ENCODE results near the gene MYPN.
A peak's percentile ranks its signal among the peaks of the same experiment; 100 is the strongest.

Gene MYPN

DNA sequence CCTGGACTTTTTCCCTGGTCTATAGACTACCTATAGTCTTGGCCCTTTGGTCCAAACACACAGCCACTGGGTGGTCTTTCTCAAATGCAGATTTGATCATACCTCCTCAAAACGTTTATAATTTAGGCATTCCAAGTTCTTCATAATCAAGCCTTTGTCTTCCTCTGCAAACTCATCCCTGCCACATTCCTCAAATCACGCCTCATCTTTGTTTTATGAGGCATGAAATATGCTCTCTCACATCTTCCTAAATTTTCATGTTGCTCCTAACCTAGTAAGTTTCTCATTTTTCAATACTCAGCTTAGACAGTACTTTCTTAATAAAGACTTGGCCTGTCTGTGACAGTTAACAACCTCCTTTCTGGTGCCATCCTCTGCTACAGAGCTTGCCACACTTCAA, 23.3 kb upstream of the MYPN start:
- H3K27ac ChIP-seq (ENCODE audit: low read length, poor library complexity, severe bottlenecking): peak overlapping the region; percentile 66
- WGBS: 50% methylated on average over 2 of the region's 2 CpGs
- H2AFZ ChIP-seq (ENCODE audit: low read depth, low read length): no peak overlapping the region
- no peaks in the 10 kb centered on the region for H3K9me3 ChIP-seq (ENCODE audit: control insufficient read depth, low read length)
- H3K9ac ChIP-seq (ENCODE audit: low read length): peak overlapping the region; percentile 53
- no peaks in the 10 kb centered on the region for H3K79me1 ChIP-seq (replicated peaks; ENCODE audit: low read length, poor library complexity, severe bottlenecking)
- H2BK120ac ChIP-seq (ENCODE audit: low read depth, low read length): no peak overlapping the region
- H2BK12ac ChIP-seq (ENCODE audit: low read length in 2 of 2): no peak overlapping the region
- no peak overlapping the region for H2BK5ac ChIP-seq (ENCODE audit: low read depth, low read length, poor library complexity, severe bottlenecking)
- H2AK5ac ChIP-seq (ENCODE audit: low read length, severe bottlenecking): peak overlapping the region; percentile 85
- H3K4me1 ChIP-seq (ENCODE audit: control insufficient read depth, insufficient read depth, low read depth, low read length): peaks cover 6% of the 10 kb centered on the region
- no peak overlapping the region for H3K18ac ChIP-seq (ENCODE audit: low read depth in 1 of 2, low read length in 2 of 2)
- no peak for DNase-seq
- H4K8ac ChIP-seq (ENCODE audit: low read length): no peak overlapping the region
- no peak overlapping the region for H4K91ac ChIP-seq (ENCODE audit: low read length)
- no peak overlapping the region for H3K23ac ChIP-seq (ENCODE audit: low read length in 2 of 2)
- H3K36me3 ChIP-seq (ENCODE audit: control insufficient read depth in 1 of 2, insufficient read depth in 2 of 2, low read depth in 1 of 2, low read length in 2 of 2): no peaks in the 10 kb centered on the region
- no peak overlapping the region for H3K4me2 ChIP-seq (ENCODE audit: low read length, poor library complexity, severe bottlenecking)
- no peak overlapping the region for H3K14ac ChIP-seq (ENCODE audit: low read length in 2 of 2)
- H3K4me3 ChIP-seq (ENCODE audit: insufficient read depth in 1 of 2, low read depth in 1 of 2, low read length in 2 of 2): no peak overlapping the region
- H3K4ac ChIP-seq (ENCODE audit: low read depth in 1 of 2, low read length in 2 of 2): no peak overlapping the region
- no peak overlapping the region for H2BK15ac ChIP-seq (ENCODE audit: low read depth, poor library complexity, severe bottlenecking)
- no peaks in the 10 kb centered on the region for H3K27me3 ChIP-seq (ENCODE audit: control insufficient read depth in 1 of 2, insufficient read depth in 1 of 2, low read length in 2 of 2)

DNA sequence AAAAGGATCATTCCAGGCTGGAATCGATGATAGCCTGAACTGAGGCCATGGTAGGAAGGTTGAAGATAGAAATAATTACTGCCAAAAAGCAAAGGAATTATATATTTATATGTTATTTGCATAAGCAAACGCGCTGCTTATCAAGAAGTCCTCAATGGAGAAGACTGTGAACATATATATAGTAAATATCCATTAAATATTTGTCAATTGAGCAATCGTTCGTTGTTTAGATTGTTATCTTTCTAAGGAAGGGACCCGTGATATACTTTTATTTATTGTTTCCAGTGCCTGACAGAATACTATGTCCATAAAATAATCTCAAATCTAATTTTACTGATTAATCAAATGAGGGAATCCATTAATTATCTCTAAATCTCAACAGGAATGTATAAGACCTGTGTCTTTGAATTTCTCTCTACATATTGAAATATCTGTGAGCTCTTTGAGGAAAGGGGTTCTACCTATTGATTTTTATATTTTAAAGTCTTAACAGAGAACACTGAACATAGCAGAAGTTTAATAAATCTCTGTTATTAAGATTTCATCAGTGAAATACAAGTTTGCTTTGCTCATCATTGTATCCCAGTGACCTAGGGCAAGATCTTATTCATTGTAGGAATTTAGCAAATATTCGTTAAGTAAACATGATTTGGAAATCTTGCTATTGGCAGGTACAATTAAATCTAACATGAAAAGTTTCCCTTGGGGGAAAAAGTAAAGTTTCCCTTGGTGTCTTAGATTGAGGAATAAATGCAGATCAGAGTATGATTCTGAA, 22.2 kb upstream of the MYPN start:
- no peaks in the 10 kb centered on the region for H3K79me1 ChIP-seq (replicated peaks; ENCODE audit: low read length, poor library complexity, severe bottlenecking)
- no peak for DNase-seq
- 100% methylated on average over 1 of the region's 7 CpGs for WGBS

DNA sequence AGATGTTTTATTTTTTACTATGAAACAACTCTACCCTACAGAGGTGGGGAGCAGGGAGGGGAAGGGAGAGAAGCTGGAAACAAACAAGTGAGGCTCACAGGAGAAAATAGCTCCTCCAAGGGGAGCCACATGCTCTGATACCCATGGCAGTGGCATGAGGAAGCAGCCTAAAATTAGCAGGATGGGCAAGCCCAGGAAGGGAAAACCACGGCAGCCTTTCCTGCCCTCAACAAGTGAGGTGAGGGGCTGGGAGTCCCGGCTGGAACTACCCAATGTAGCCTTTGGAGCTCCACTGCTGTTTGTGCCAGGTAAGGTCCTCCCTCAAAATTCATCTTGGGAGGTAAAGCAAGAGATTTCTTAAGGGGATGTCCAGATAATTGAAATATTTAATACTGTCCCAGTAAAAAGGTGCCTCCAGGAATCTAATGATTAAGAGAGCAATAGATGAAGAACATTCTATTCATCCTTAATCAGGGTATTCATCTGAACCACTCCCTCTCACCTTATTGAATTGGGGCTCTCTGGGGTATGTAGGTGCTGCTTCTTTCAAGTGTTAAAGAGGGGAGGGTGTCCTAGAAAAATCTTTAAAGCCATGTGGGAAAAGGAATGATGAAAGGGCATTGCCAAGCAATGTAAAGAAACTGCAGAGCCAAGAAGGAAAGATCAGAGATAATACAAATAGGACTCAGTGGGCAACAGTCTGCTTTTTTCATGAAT, 21.4 kb upstream of the MYPN start:
- no peak for DNase-seq
- no peak overlapping the region for H4K8ac ChIP-seq (ENCODE audit: low read length)
- H2BK5ac ChIP-seq (ENCODE audit: low read depth, low read length, poor library complexity, severe bottlenecking): no peak overlapping the region
- no peak overlapping the region for H2BK12ac ChIP-seq (ENCODE audit: low read length in 2 of 2)
- H3K79me1 ChIP-seq (replicated peaks; ENCODE audit: low read length, poor library complexity, severe bottlenecking): no peaks in the 10 kb centered on the region
- H2BK120ac ChIP-seq (ENCODE audit: low read depth, low read length): no peak overlapping the region
- H2AK5ac ChIP-seq (ENCODE audit: low read length, severe bottlenecking): no peak overlapping the region
- WGBS: 39% methylated on average over 2 of the region's 2 CpGs
- H2BK15ac ChIP-seq (ENCODE audit: low read depth, poor library complexity, severe bottlenecking): no peak overlapping the region
- H3K18ac ChIP-seq (ENCODE audit: low read depth in 1 of 2, low read length in 2 of 2): no peak overlapping the region
- no peaks in the 10 kb centered on the region for H3K27me3 ChIP-seq (ENCODE audit: control insufficient read depth in 1 of 2, insufficient read depth in 1 of 2, low read length in 2 of 2)
- no peak overlapping the region for H3K9ac ChIP-seq (ENCODE audit: low read length)
- no peaks in the 10 kb centered on the region for H3K9me3 ChIP-seq (ENCODE audit: control insufficient read depth, low read length)
- no peak overlapping the region for H3K14ac ChIP-seq (ENCODE audit: low read length in 2 of 2)
- no peak overlapping the region for H3K4me3 ChIP-seq (ENCODE audit: insufficient read depth in 1 of 2, low read depth in 1 of 2, low read length in 2 of 2)
- H3K4me2 ChIP-seq (ENCODE audit: low read length, poor library complexity, severe bottlenecking): no peak overlapping the region
- H3K4me1 ChIP-seq (ENCODE audit: control insufficient read depth, insufficient read depth, low read depth, low read length): peaks cover 6% of the 10 kb centered on the region
- H3K23ac ChIP-seq (ENCODE audit: low read length in 2 of 2): no peak overlapping the region
- H3K27ac ChIP-seq (ENCODE audit: low read length, poor library complexity, severe bottlenecking): no peak overlapping the region
- no peak overlapping the region for H4K91ac ChIP-seq (ENCODE audit: low read length)
- no peaks in the 10 kb centered on the region for H3K36me3 ChIP-seq (ENCODE audit: control insufficient read depth in 1 of 2, insufficient read depth in 2 of 2, low read depth in 1 of 2, low read length in 2 of 2)
- no peak overlapping the region for H2AFZ ChIP-seq (ENCODE audit: low read depth, low read length)
- no peak overlapping the region for H3K4ac ChIP-seq (ENCODE audit: low read depth in 1 of 2, low read length in 2 of 2)

More for the DNA sequence above, 22.2 kb upstream of the MYPN start:
- Histone ChIP-seq H3K4me1 (ENCODE audit: control insufficient read depth, insufficient read depth, low read depth, low read length) (peaks cover 6% of the 10 kb centered on the region), H3K36me3 (ENCODE audit: control insufficient read depth in 1 of 2, insufficient read depth in 2 of 2, low read depth in 1 of 2, low read length in 2 of 2) (no peaks in the 10 kb centered on the region), H3K27me3 (ENCODE audit: control insufficient read depth in 1 of 2, insufficient read depth in 1 of 2, low read length in 2 of 2) (no peaks in the 10 kb centered on the region), H3K4me2 (ENCODE audit: low read length, poor library complexity, severe bottlenecking) (no peak overlapping the region), H2AK5ac (ENCODE audit: low read length, severe bottlenecking) (no peak overlapping the region), H2BK120ac (ENCODE audit: low read depth, low read length) (no peak overlapping the region), H3K23ac (ENCODE audit: low read length in 2 of 2) (no peak overlapping the region), H2AFZ (ENCODE audit: low read depth, low read length) (no peak overlapping the region), H3K9me3 (ENCODE audit: control insufficient read depth, low read length) (no peaks in the 10 kb centered on the region), H4K8ac (ENCODE audit: low read length) (no peak overlapping the region), H3K18ac (ENCODE audit: low read depth in 1 of 2, low read length in 2 of 2) (no peak overlapping the region), H3K27ac (ENCODE audit: low read length, poor library complexity, severe bottlenecking) (no peak overlapping the region), H3K4me3 (ENCODE audit: insufficient read depth in 1 of 2, low read depth in 1 of 2, low read length in 2 of 2) (no peak overlapping the region), H4K91ac (ENCODE audit: low read length) (no peak overlapping the region), H2BK12ac (ENCODE audit: low read length in 2 of 2) (no peak overlapping the region), H2BK15ac (ENCODE audit: low read depth, poor library complexity, severe bottlenecking) (no peak overlapping the region), H2BK5ac (ENCODE audit: low read depth, low read length, poor library complexity, severe bottlenecking) (no peak overlapping the region), H3K9ac (ENCODE audit: low read length) (no peak overlapping the region), H3K14ac (ENCODE audit: low read length in 2 of 2) (no peak overlapping the region), H3K4ac (ENCODE audit: low read depth in 1 of 2, low read length in 2 of 2) (no peak overlapping the region)

DNA sequence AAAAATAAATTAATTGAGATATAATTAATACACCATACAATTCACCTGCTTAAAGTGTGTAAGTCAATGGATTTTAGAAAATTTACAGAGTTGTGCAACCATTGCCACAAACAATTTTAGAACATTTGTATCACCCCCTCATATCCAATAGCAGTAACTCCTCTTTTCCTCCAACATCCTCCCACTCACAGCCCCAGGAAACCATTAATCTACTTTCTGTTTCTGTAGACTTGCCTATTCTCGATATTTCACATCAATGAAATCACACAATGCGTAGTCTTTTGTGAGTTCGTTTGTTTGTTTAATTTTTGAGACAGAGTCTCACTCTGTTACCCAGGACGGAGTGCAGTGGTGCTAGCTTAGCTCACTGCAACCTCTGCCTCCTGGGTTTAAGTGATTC, 20.5 kb upstream of the MYPN start:
- H3K4me3 ChIP-seq (ENCODE audit: insufficient read depth in 1 of 2, low read depth in 1 of 2, low read length in 2 of 2): peak overlapping the region in 1 of 2 experiments; percentile 40
- no peak overlapping the region for H2AFZ ChIP-seq (ENCODE audit: low read depth, low read length)
- H3K23ac ChIP-seq (ENCODE audit: low read length in 2 of 2): no peak overlapping the region
- no peak overlapping the region for H4K91ac ChIP-seq (ENCODE audit: low read length)
- H3K27me3 ChIP-seq (ENCODE audit: control insufficient read depth in 1 of 2, insufficient read depth in 1 of 2, low read length in 2 of 2): no peaks in the 10 kb centered on the region
- WGBS: 82% methylated on average over 4 of the region's 4 CpGs
- no peak overlapping the region for H2BK5ac ChIP-seq (ENCODE audit: low read depth, low read length, poor library complexity, severe bottlenecking)
- H2BK12ac ChIP-seq (ENCODE audit: low read length in 2 of 2): no peak overlapping the region
- no peak overlapping the region for H3K4me2 ChIP-seq (ENCODE audit: low read length, poor library complexity, severe bottlenecking)
- no peak overlapping the region for H4K8ac ChIP-seq (ENCODE audit: low read length)
- H2BK15ac ChIP-seq (ENCODE audit: low read depth, poor library complexity, severe bottlenecking): no peak overlapping the region
- H2AK5ac ChIP-seq (ENCODE audit: low read length, severe bottlenecking): no peak overlapping the region
- no peak overlapping the region for H3K27ac ChIP-seq (ENCODE audit: low read length, poor library complexity, severe bottlenecking)
- H3K4me1 ChIP-seq (ENCODE audit: control insufficient read depth, insufficient read depth, low read depth, low read length): peaks cover 6% of the 10 kb centered on the region
- H3K36me3 ChIP-seq (ENCODE audit: control insufficient read depth in 1 of 2, insufficient read depth in 2 of 2, low read depth in 1 of 2, low read length in 2 of 2): no peaks in the 10 kb centered on the region
- no peak for DNase-seq
- no peak overlapping the region for H3K18ac ChIP-seq (ENCODE audit: low read depth in 1 of 2, low read length in 2 of 2)
- H3K79me1 ChIP-seq (replicated peaks; ENCODE audit: low read length, poor library complexity, severe bottlenecking): no peaks in the 10 kb centered on the region
- no peak overlapping the region for H3K4ac ChIP-seq (ENCODE audit: low read depth in 1 of 2, low read length in 2 of 2)
- no peak overlapping the region for H3K14ac ChIP-seq (ENCODE audit: low read length in 2 of 2)
- no peak overlapping the region for H2BK120ac ChIP-seq (ENCODE audit: low read depth, low read length)
- peak overlapping the region; percentile 17 for H3K9ac ChIP-seq (ENCODE audit: low read length)
- no peaks in the 10 kb centered on the region for H3K9me3 ChIP-seq (ENCODE audit: control insufficient read depth, low read length)
